Tibial nerve (tissue), 4 donors: ENCODE measurements around the gene TEX13B. TPM values are rescaled to one million over a fixed set of nuclear protein-coding genes. Genes with fewer than 3 reads are reported as not detected.

ENCODE experiments used
- DNase-seq, 2 donors: peaks; one replicate each; pipeline ENCODE4 v3.0.0-alpha.2; 2019; ENCODE audit warnings: low spot score in 2 of 2
- H3K27ac ChIP-seq, 4 donors: fragments of 200-600 bp; sonication (generic) in 3 of 4; one replicate each; pipeline ENCODE4 v1.5.1; 2017 to 2019; ENCODE audit warnings: mild to moderate bottlenecking in 1 of 4
- H3K27me3 ChIP-seq, 2 donors: fragments of 200-600 bp; sonication (generic) in 1 of 2; one replicate each; pipeline versions ENCODE4 v1.5.1 to v1.6.0; 2017 to 2019
- H3K36me3 ChIP-seq, 3 donors: fragments of 200-600 bp; sonication (generic); one replicate each; pipeline ENCODE4 v1.5.1; 2018 to 2019
- H3K4me1 ChIP-seq, 4 donors: fragments of 200-600 bp; sonication (generic) in 3 of 4; one replicate each; pipeline ENCODE4 v1.5.1; 2017 to 2019
- H3K4me3 ChIP-seq, 4 donors: fragments of 200-600 bp; sonication (generic) in 3 of 4; one replicate each; pipeline ENCODE4 v1.5.1; 2017 to 2019; ENCODE audit warnings: mild to moderate bottlenecking in 1 of 4, moderate library complexity in 1 of 4
- H3K9me3 ChIP-seq, 4 donors: fragments of 200-600 bp; sonication (generic) in 3 of 4; one replicate each; pipeline ENCODE4 v1.5.1; 2017 to 2019
- EP300 ChIP-seq, 2 donors: sonication (generic); formaldehyde crosslinking; IDR thresholded peaks; one replicate each; pipeline ENCODE4 v1.6.1; 2017; ENCODE audit warnings: antibody characterized with exemption in 2 of 2, mild to moderate bottlenecking in 1 of 2
- POLR2A ChIP-seq, 2 donors: fragments of 450-650 bp; IDR thresholded peaks; one replicate each; pipeline ENCODE4 v1.6.1; 2017; ENCODE audit warnings: antibody characterized with exemption in 2 of 2, mild to moderate bottlenecking in 2 of 2, moderate library complexity in 2 of 2
- whole genome bisulfite sequencing, 2 donors: methylation state at CpG; one replicate each; pipeline ENCODE4 v1.1.5; 2018; 5-methylcytosine and 5-hydroxymethylcytosine counted together
- total RNA-seq, 4 donors: library from RNA; depleted of rRNA; stranded (reverse); fragments of >200 nt; gene quantifications; one replicate each; pipeline ENCODE4 v1.1.0, GENCODE V29; 2016
- TF ChIP-seq, protein P1 (sequence below), 5 experiments: fragments of 200-600 bp in 3 of 5; fragments of 450-650 bp in 2 of 5; sonication (generic) in 3 of 5; IDR thresholded peaks; one replicate each; pipeline ENCODE4 v1.5.1; 2016 to 2019; ENCODE audit warnings: antibody characterized with exemption in 5 of 5, mild to moderate bottlenecking in 3 of 5, moderate library complexity in 2 of 5

TEX13B gene
- total RNA-seq, 4 donors from 2014 or later: not detected

DNA sequence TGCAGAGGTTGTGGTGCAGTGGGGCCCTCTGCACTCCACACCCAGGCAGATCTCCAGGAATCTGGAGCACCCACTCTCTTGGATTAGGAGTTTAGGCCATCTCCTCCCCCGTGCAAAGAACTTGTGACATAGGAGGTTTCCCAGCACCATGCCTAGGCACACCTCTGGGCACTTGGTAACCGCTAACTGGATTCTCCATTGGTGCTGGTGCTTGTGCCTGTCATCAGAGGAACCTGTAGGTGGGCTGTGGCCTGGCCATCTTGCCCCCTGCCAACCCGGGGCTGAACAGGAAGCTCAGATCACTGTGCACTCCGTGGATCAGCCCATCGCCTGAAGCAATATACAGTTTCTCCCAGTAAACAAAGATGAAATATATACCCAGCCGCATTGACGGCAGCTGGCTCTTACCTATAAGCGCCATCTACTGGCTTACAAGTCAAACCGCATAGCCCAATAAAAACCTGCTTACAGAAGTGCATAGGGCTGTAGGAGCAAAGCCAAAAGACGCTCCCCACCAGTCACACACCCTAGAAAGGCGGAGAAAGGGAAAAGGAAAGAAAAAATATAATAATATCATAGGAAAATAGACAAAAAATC is 19.1 kb upstream of the TEX13B start:
- TF ChIP-seq, protein P1, sequence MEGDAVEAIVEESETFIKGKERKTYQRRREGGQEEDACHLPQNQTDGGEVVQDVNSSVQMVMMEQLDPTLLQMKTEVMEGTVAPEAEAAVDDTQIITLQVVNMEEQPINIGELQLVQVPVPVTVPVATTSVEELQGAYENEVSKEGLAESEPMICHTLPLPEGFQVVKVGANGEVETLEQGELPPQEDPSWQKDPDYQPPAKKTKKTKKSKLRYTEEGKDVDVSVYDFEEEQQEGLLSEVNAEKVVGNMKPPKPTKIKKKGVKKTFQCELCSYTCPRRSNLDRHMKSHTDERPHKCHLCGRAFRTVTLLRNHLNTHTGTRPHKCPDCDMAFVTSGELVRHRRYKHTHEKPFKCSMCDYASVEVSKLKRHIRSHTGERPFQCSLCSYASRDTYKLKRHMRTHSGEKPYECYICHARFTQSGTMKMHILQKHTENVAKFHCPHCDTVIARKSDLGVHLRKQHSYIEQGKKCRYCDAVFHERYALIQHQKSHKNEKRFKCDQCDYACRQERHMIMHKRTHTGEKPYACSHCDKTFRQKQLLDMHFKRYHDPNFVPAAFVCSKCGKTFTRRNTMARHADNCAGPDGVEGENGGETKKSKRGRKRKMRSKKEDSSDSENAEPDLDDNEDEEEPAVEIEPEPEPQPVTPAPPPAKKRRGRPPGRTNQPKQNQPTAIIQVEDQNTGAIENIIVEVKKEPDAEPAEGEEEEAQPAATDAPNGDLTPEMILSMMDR (IDR thresholded peaks at IDR 0.05): peak in 1 of 5 experiments; percentile 10
- TF ChIP-seq POLR2A (IDR thresholded peaks at IDR 0.05) (no peak), EP300 (IDR thresholded peaks at IDR 0.05) (no peak)
- no peaks in the 10 kb centered on the region for H3K36me3 ChIP-seq
- no peak overlapping the region for H3K4me3 ChIP-seq
- no peak for DNase-seq
- no peak overlapping the region for H3K27ac ChIP-seq
- WGBS, 2 donors: 23 to 36% methylated on average over 7 to 11 of the region's 11 CpGs
- no peaks in the 10 kb centered on the region for H3K9me3 ChIP-seq
- H3K4me1 ChIP-seq: no peaks in the 10 kb centered on the region
- peaks cover 0 to 12% of the 10 kb centered on the region in 2 donors for H3K27me3 ChIP-seq

DNA sequence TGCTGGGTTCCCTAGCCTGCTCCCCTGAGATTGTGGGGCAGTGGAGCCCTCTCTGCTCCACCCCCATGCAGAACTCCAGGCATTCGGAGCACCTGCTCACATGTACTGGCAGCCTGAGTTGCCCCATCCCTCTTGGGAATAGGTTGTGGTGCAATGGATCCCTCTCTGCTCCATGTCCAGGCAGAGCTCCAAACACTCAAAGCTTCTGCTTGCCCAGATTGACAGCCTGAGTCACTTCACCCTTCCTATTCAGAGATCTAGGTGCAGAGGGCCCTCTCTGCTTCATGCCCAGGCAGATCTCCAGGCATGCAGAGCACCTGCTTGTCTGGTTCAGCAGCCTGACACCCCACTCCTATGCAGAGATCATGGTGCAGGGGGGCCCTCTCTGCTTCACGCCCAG is 18.6 kb upstream of the TEX13B start:
- no peaks in the 10 kb centered on the region for H3K4me1 ChIP-seq
- H3K36me3 ChIP-seq: no peaks in the 10 kb centered on the region
- no peaks in the 10 kb centered on the region for H3K9me3 ChIP-seq
- DNase-seq: no peak
- no peak overlapping the region for H3K27ac ChIP-seq
- 47% methylated on average over 2 of the region's 2 CpGs; no CpG with 5 or more reads in 1 of the 2 donors for WGBS, 2 donors
- no peak overlapping the region for H3K4me3 ChIP-seq
- H3K27me3 ChIP-seq: peaks cover 0 to 12% of the 10 kb centered on the region in 2 donors
- no peak for TF ChIP-seq EP300 (IDR thresholded peaks at IDR 0.05)
- TF ChIP-seq POLR2A (IDR thresholded peaks at IDR 0.05): no peak
- TF ChIP-seq, protein P1 (IDR thresholded peaks at IDR 0.05): no peak

DNA sequence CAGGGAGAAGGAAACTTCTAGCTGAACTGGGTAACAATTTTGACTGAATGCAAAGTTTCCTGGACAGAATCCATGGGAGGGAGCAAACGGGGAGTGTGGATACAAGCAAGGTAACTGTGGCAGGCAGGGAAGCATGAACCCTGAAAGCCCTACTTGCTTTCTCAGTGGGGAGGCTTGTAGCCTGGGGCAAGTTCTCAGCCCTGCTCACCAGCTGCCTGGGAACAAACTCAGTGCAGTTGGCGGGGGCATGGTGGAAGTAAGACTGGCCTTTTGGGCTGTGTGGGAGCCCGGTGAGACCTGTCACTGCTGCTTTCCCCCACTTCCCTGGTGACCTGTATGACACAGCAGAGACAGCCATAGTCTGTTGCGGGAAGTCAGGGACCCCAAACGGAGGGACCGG is 14.0 kb upstream of the TEX13B start:
- Histone ChIP-seq H3K4me1 (no peaks in the 10 kb centered on the region), H3K27me3 (no peaks in the 10 kb centered on the region), H3K27ac (no peak overlapping the region), H3K4me3 (no peak overlapping the region), H3K36me3 (no peaks in the 10 kb centered on the region), H3K9me3 (no peaks in the 10 kb centered on the region)
- no peak for DNase-seq
- 72 to 76% methylated on average over 6 of the region's 6 CpGs for WGBS, 2 donors
- TF ChIP-seq EP300 (IDR thresholded peaks at IDR 0.05) (no peak), POLR2A (IDR thresholded peaks at IDR 0.05) (no peak)
- TF ChIP-seq, protein P1 (IDR thresholded peaks at IDR 0.05): no peak

DNA sequence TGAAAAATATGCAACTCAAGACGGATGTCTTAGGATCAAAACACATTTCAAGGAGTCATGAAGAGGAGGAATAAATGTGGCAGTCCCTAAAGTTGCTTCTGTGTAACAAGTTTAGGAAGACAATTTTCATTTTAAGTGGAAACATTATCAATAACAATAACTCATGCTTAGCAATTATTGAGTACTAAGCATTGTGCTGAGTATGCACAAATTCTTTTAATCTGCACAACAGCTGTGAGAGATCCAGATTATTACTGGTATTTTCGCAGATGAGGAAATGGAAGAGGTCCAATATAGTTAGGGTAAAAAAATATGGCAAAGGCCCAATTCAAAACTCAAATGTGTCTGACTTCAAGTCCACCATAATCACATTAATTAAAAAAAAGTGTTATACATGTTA is 2.9 kb upstream of the TEX13B start:
- no peak for TF ChIP-seq POLR2A (IDR thresholded peaks at IDR 0.05)
- TF ChIP-seq, protein P1 (IDR thresholded peaks at IDR 0.05): no peak
- TF ChIP-seq EP300 (IDR thresholded peaks at IDR 0.05): no peak
- Histone ChIP-seq H3K27me3 (no peaks in the 10 kb centered on the region), H3K36me3 (no peaks in the 10 kb centered on the region), H3K4me1 (no peaks in the 10 kb centered on the region), H3K4me3 (no peak overlapping the region), H3K27ac (no peak overlapping the region), H3K9me3 (no peaks in the 10 kb centered on the region)
- no peak for DNase-seq
- WGBS, 2 donors: 49 to 55% methylated on average over 2 of the region's 2 CpGs

DNA sequence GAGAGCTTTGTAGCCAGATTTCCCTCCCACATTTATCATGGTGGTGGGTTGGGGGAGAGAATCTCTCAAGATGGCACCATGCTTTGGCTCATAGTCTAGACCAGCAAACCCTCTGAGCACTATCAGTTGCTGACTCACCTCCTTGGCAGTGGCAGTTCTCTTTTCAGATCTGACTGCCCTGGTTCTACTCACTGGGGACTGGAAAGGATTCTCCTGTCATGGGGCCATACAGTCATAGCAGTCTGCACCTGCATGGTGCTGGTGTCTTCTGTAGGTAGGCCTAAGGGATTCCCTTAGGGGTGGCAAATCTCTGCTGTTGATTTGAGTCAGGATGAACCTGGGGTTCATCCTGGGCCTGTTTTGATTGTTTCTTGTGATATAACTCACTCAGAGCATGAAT is 2.6 kb downstream of the TEX13B start:
- Histone ChIP-seq H3K4me3 (no peak overlapping the region), H3K9me3 (no peaks in the 10 kb centered on the region), H3K4me1 (no peaks in the 10 kb centered on the region), H3K27me3 (peaks cover 0 to 3% of the 10 kb centered on the region in 2 donors), H3K27ac (no peak overlapping the region), H3K36me3 (no peaks in the 10 kb centered on the region)
- TF ChIP-seq EP300 (IDR thresholded peaks at IDR 0.05) (no peak), POLR2A (IDR thresholded peaks at IDR 0.05) (no peak)
- TF ChIP-seq, protein P1 (IDR thresholded peaks at IDR 0.05): no peak
- no peak for DNase-seq
